Measurements from ENCODE around the gene RBM4B.
A peak's percentile ranks its signal among the peaks of the same experiment; 100 is the strongest.

The RBM4B gene

GRCh38 chr11:66674964-66675602 lies 2.6 kb downstream of the RBM4B start:
- Histone ChIP-seq H3K4me2 (ENCODE audit: insufficient read depth, low read length) (peak overlapping the region; percentile 77), H3K36me3 (ENCODE audit: insufficient read depth, low read length) (peaks cover 24% of the 10 kb centered on the region), H3K9ac (ENCODE audit: low read depth, low read length) (peak overlapping the region; percentile 63; the same call in 1 of the 2 replicates), H3K79me2 (ENCODE audit: insufficient read depth, low read length) (peaks cover 67% of the 10 kb centered on the region), H3K4me1 (ENCODE audit: insufficient read depth, low read length) (peaks cover 50% of the 10 kb centered on the region), H3K4me3 (ENCODE audit: low read depth in 1 of 2, low read length in 2 of 2) (peak overlapping the region in 1 of 2 experiments; percentile 64; a peak in 1 of 4 replicates), H3K9me3 (ENCODE audit: insufficient read depth, low read length, severe bottlenecking) (no peaks in the 10 kb centered on the region), H3K27ac (ENCODE audit: low read length) (no peak overlapping the region), H2AFZ (ENCODE audit: low read depth, low read length) (no peak overlapping the region), H3K27me3 (ENCODE audit: insufficient read depth, low read length, poor library complexity) (no peaks in the 10 kb centered on the region), H4K20me1 (ENCODE audit: insufficient read depth, low read length) (peaks cover 19% of the 10 kb centered on the region; the same call in 1 of the 2 replicates)
- ATAC-seq (ENCODE audit: insufficient read depth, low read depth) (no peak), DNase-seq (no peak)
- TF ChIP-seq CTCF (IDR thresholded peaks at IDR 0.05; ENCODE audit: borderline replicate concordance, extremely low read depth, low read length, poor library complexity, severe bottlenecking), result no peak
- no peak for TF ChIP-seq EZH2 (IDR thresholded peaks at IDR 0.05; ENCODE audit: borderline replicate concordance, low read depth, low read length, severe bottlenecking)

GRCh38 chr11:66670816-66671215 lies 6.9 kb downstream of the RBM4B start:
- Histone ChIP-seq H3K4me2 (ENCODE audit: insufficient read depth, low read length) (no peak overlapping the region), H3K36me3 (ENCODE audit: insufficient read depth, low read length) (peaks cover 58% of the 10 kb centered on the region), H3K27me3 (ENCODE audit: insufficient read depth, low read length, poor library complexity) (no peaks in the 10 kb centered on the region), H3K27ac (ENCODE audit: low read length) (no peak overlapping the region), H3K9ac (ENCODE audit: low read depth, low read length) (no peak overlapping the region), H3K9me3 (ENCODE audit: insufficient read depth, low read length, severe bottlenecking) (no peaks in the 10 kb centered on the region), H2AFZ (ENCODE audit: low read depth, low read length) (no peak overlapping the region), H3K79me2 (ENCODE audit: insufficient read depth, low read length) (peaks cover 94% of the 10 kb centered on the region), H4K20me1 (ENCODE audit: insufficient read depth, low read length) (peaks cover 33% of the 10 kb centered on the region), H3K4me3 (ENCODE audit: low read depth in 1 of 2, low read length in 2 of 2) (no peak overlapping the region), H3K4me1 (ENCODE audit: insufficient read depth, low read length) (peaks cover 22% of the 10 kb centered on the region)
- DNase-seq (no peak), ATAC-seq (ENCODE audit: insufficient read depth, low read depth) (no peak)
- TF ChIP-seq CTCF (IDR thresholded peaks at IDR 0.05; ENCODE audit: borderline replicate concordance, extremely low read depth, low read length, poor library complexity, severe bottlenecking) (no peak), EZH2 (IDR thresholded peaks at IDR 0.05; ENCODE audit: borderline replicate concordance, low read depth, low read length, severe bottlenecking) (no peak)

- Histone ChIP-seq H3K4me2 (ENCODE audit: insufficient read depth, low read length) (no peak overlapping the region), H2AFZ (ENCODE audit: low read depth, low read length) (no peak overlapping the region), H3K4me1 (ENCODE audit: insufficient read depth, low read length) (no peaks in the 10 kb centered on the region), H3K36me3 (ENCODE audit: insufficient read depth, low read length) (peaks cover 89% of the 10 kb centered on the region), H3K4me3 (ENCODE audit: low read depth in 1 of 2, low read length in 2 of 2) (no peak overlapping the region), H3K27me3 (ENCODE audit: insufficient read depth, low read length, poor library complexity) (no peaks in the 10 kb centered on the region), H3K9ac (ENCODE audit: low read depth, low read length) (no peak overlapping the region), H3K79me2 (ENCODE audit: insufficient read depth, low read length) (peaks cover 87% of the 10 kb centered on the region), H3K27ac (ENCODE audit: low read length) (no peak overlapping the region), H4K20me1 (ENCODE audit: insufficient read depth, low read length) (peaks cover 33% of the 10 kb centered on the region), H3K9me3 (ENCODE audit: insufficient read depth, low read length, severe bottlenecking) (no peaks in the 10 kb centered on the region)
- TF ChIP-seq CTCF (IDR thresholded peaks at IDR 0.05; ENCODE audit: borderline replicate concordance, extremely low read depth, low read length, poor library complexity, severe bottlenecking) (no peak), EZH2 (IDR thresholded peaks at IDR 0.05; ENCODE audit: borderline replicate concordance, low read depth, low read length, severe bottlenecking) (no peak)
- no peak for ATAC-seq (ENCODE audit: insufficient read depth, low read depth)
- no peak for DNase-seq
Observed at GRCh38 chr11:66665369-66665768, 12.3 kb downstream of the RBM4B start.
